CD4-positive, alpha-beta T cell treated with Interleukin-6 for 4 hours (primary cell): ENCODE data around the gene PRRX2.

Experiments
- DNase-seq: peaks from one replicate; pipeline ENCODE4 v3.0.0-alpha.2; 2020; ENCODE audit warnings: mixed read lengths

The PRRX2 gene

DNA sequence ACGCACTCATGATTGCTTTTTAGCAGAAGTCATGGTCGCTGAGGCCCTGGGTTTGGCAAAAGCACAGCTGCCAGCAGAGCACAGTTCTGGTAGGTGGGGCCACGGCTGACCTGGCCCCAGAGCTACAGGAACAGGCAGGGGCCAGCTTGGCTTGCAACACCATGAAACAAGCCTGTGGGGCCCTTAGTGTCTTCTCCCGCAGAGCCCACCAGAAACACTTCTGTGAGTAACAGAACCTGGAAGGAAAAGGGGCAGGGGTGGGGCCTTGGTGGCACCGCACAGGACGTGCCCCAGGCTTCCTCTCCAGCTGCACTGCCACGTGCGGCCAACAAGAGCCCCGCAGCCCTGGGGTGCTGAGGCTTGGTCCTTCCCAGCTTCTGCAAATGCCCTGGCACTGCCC, 28.3 kb upstream of the PRRX2 start:
- no peak for DNase-seq

- DNase-seq, result no peak
Observed at GRCh38 chr9:129637673-129638439, 27.6 kb upstream of the PRRX2 start.

GRCh38 chr9:129639034-129639630, 26.3 kb upstream of the PRRX2 start:
- no peak for DNase-seq

GRCh38 chr9:129639756-129640085, 25.7 kb upstream of the PRRX2 start:
- DNase-seq, result no peak

GRCh38 chr9:129640086-129640870, 25.2 kb upstream of the PRRX2 start:
- DNase-seq, result no peak

- DNase-seq, result no peak
Observed at GRCh38 chr9:129640871-129641749, 24.3 kb upstream of the PRRX2 start.

- peak; percentile 88 for DNase-seq
Observed at GRCh38 chr9:129641750-129642585, 23.5 kb upstream of the PRRX2 start, which contains the start of gene ASB6. TSS of gene ASB6 (minus strand) at chr9:129642151. CDS start at chr9:129641999, 152 bp downstream.

- DNase-seq, result no peak
Observed at GRCh38 chr9:129643706-129644105, 21.7 kb upstream of the PRRX2 start.

DNA sequence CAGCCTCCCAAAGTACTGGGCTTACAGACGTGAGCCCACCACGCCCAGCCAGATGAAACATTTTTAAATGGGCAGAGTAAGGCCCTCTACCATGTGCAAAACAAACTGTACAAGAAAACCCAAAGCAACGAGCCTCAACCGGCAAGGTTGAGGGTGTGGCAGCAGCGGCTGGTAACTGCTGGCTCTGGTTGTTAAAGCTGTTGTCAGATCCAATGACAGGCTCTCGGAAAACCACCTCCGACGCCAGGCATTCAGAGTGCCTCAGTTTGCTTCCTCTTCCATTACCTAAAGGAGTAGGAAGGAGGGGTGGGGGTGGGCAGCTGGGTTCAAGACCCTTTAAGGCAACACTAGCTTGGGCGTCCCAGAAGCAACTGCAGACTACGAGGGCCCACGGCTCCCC, 21.1 kb upstream of the PRRX2 start:
- no peak for DNase-seq

DNA sequence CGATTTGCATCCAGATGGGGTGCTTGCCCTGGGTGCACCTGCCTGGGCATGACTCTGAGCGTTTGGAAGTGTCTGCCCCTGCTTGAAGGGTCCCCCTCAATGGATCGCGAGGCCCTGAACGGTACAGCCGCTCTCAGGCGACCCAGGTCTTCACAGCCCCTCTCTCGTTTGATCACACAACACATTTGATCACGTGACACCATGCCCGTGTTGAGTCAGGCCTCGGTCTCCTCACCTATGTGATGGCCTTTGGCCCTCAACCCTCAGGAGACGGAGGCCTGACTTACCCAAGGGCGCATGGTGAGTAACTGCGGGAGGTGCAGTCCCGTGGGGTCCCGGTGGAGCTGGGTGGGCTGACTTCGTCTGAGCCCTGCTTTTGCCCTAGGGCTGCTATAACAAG, 20.5 kb upstream of the PRRX2 start:
- DNase-seq, result no peak

DNA sequence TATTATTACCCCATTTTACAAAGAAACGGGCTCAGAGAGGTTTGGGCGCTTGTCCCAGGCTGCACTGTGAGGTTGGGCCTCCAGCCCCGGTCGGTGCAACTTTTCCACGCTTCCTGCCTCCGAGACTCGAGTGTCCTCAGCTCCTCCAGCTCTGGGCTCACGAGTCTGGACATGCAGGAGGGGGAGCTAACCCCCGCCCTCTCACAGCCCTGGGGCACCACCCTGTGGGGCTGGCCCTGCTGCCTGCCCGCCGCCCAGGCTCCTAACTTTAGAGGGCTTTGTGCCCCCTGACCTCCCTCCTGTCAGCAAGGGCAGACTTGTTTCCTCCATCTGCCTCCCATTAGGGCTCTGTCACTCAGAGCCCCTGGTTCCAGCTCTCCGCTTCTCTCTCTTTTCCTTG, 19.2 kb upstream of the PRRX2 start:
- DNase-seq, result no peak

- no peak for DNase-seq
Observed at GRCh38 chr9:129646654-129647053, 18.8 kb upstream of the PRRX2 start.

DNA sequence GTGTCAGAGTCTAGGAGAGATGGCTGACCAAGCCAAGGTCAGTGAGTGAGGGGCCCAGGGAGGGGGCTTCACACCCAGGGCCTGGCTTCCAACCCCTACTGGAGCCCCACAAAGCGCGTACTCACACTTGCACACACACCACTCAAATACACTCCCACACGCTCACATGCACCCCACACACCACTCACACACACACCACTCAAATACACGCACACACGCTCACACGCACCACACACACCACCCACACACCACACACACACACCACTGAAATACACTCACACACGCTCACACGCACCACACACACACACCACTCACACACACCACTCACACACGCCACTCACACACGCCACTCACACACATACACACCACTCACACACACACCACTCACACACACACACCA, 17.8 kb upstream of the PRRX2 start:
- no peak for DNase-seq

DNA sequence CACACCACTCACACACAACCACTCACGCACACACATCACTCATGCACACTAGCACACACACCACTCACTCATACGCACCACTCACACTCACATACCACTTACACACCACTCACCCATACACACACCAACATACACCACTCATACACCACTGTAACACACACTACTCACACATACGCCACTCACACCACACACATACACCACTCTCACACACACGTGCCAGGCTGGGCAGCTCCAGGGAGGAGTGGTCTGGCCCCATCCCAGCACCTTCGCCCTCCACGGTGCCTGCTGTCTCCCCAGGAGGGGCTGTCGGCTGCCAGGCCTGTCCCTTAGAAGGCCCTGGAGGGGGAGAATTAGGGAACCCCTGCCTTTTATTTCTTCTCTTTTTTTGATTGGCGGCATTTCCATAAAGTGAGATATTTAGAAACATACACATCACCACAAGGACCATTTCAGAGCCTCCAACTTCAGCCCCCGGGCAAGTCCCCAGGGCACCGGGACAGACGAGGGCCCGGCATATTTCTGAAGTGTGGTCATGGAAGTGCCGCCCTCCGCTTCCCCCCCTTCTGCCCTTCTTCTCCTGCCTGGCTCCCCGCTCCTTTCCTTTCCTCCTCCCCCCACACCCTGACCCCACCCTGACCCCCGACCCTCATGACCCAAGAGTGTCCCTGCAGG, 17.2 kb upstream of the PRRX2 start:
- no peak for DNase-seq

DNA sequence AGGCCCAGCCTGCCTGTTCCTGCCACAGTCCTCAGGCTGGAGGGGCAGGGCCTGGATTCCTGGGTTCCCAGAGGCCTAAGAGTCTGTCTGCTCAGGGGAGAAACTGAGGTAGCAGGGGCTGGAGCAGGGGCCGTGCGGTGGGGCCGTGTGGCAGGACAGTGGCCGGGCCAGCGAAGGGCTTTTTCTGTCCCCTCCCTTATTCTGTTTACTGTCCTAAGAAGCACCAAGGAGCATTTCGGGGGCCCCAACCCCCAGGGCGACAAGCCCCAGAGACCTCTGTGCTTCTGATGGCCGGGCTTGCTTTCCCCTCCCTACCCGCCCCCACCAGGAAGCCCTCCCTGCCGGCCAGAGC, 16.7 kb upstream of the PRRX2 start:
- DNase-seq, result no peak

- no peak for DNase-seq
Observed at GRCh38 chr9:129649726-129650679, 15.4 kb upstream of the PRRX2 start.

- no peak for DNase-seq
Observed at GRCh38 chr9:129650680-129651235, 14.7 kb upstream of the PRRX2 start.

- no peak for DNase-seq
Observed at GRCh38 chr9:129653823-129654553, 11.5 kb upstream of the PRRX2 start.

DNA sequence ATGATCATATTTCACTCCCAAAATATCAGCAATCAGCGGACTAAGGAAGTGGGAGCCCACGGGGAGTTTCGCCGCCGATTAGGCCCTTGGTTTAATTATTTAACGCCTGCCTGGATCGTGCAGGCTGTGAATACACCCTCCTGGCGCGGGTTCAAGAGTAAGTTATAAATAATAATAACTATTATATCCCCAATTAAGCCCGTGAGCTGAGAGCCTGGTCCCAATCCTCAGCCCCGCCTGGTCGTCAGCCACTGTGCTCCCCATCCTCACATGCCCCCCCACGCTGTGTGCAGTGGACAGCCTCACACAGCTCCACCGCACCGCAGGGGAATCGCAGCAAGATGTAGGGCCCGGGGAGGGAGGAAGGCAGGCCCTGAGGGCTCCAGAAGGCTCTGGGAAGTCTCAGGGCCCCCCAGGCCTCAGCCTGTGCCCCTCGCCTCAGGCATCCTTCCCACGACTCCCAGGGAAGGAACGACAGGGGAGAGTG, 10.8 kb upstream of the PRRX2 start:
- no peak for DNase-seq
